ENCODE measurements around the gene RUVBL2.

DNA sequence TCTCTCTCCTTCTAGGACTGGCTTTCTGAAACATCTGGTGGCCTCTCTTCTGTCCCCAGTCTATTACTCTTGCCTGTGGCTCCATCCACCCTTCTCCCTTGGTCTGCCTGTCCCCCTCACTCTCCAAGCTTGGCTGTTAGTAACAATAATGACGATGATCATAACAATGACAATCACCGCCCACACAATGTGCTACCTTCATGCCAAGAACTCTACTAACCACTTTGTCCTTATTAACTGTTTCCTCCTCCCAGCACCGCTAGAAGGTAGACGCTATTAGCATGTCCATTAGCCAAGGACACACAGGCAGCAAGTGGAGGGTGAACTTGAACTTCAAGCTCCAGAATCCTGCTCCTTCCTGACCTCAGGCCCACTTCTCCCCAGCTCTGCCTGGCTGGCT is 3.3 kb upstream of the RUVBL2 start:
- TF ChIP-seq, protein P1, sequence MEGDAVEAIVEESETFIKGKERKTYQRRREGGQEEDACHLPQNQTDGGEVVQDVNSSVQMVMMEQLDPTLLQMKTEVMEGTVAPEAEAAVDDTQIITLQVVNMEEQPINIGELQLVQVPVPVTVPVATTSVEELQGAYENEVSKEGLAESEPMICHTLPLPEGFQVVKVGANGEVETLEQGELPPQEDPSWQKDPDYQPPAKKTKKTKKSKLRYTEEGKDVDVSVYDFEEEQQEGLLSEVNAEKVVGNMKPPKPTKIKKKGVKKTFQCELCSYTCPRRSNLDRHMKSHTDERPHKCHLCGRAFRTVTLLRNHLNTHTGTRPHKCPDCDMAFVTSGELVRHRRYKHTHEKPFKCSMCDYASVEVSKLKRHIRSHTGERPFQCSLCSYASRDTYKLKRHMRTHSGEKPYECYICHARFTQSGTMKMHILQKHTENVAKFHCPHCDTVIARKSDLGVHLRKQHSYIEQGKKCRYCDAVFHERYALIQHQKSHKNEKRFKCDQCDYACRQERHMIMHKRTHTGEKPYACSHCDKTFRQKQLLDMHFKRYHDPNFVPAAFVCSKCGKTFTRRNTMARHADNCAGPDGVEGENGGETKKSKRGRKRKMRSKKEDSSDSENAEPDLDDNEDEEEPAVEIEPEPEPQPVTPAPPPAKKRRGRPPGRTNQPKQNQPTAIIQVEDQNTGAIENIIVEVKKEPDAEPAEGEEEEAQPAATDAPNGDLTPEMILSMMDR (IDR thresholded peaks at IDR 0.05; ENCODE audit: low read depth, low read length), result no peak
- no peak for TF ChIP-seq EZH2phosphoT487 (IDR thresholded peaks at IDR 0.05; ENCODE audit: low read depth)
